GM23338 (cell line): ENCODE measurements around the gene IGFBP7. TPM values are rescaled to one million over a fixed set of nuclear protein-coding genes. Genes with fewer than 3 reads are reported as not detected.

Experiments
- ATAC-seq: fragments of 200-7000 bp; cut with Tn5 transposase; 3 replicates; pipeline ENCODE4 v1.9.1; 2020
- DNase-seq: peaks from one replicate; pipeline ENCODE4 v3.0.0-alpha.2; 2015; ENCODE audit warnings: low spot score
- H2AFZ ChIP-seq: fragments of 200-600 bp; sonication (generic); 2 replicates; pipeline ENCODE4 v1.8.0; 2016; ENCODE audit warnings: antibody characterized with exemption, mild to moderate bottlenecking, moderate library complexity
- H3F3A ChIP-seq: fragments of 200-600 bp; sonication (generic); replicated peaks from 2 replicates; pipeline ENCODE4 v1.8.0; 2017; ENCODE audit warnings: antibody characterized with exemption, mixed run types, low read depth
- H3K27ac ChIP-seq: fragments of 200-600 bp; sonication (generic); 2 replicates; pipeline ENCODE4 v1.6.1; 2016; ENCODE audit warnings: low read depth
- H3K27me3 ChIP-seq: fragments of 200-600 bp; sonication (generic); 2 replicates; pipeline ENCODE4 v1.8.0; 2016; ENCODE audit warnings: mild to moderate bottlenecking, mixed run types, moderate library complexity; ENCODE audit not compliant: insufficient read depth
- H3K36me3 ChIP-seq: fragments of 200-600 bp; sonication (generic); 2 replicates; pipeline ENCODE4 v1.8.0; 2016; ENCODE audit warnings: mild to moderate bottlenecking; ENCODE audit not compliant: insufficient read depth
- H3K4me1 ChIP-seq: fragments of 200-600 bp; sonication (generic); 2 replicates; pipeline ENCODE4 v1.8.0; 2016; ENCODE audit warnings: mild to moderate bottlenecking, moderate library complexity; ENCODE audit not compliant: insufficient read depth
- H3K4me2 ChIP-seq: fragments of 200-600 bp; sonication (generic); 2 replicates; pipeline ENCODE4 v1.7.1; 2017; ENCODE audit warnings: mixed run types
- H3K4me3 ChIP-seq: fragments of 200-600 bp; sonication (generic); 2 replicates; pipeline ENCODE4 v1.6.1; 2016; ENCODE audit warnings: mixed run types
- H3K79me2 ChIP-seq: fragments of 200-600 bp; sonication (generic); replicated peaks from 2 replicates; pipeline ENCODE4 v1.8.0; 2017; ENCODE audit warnings: mild to moderate bottlenecking; ENCODE audit not compliant: insufficient read depth
- H3K9me2 ChIP-seq: fragments of 200-600 bp; sonication (generic); 2 replicates; pipeline ENCODE4 v1.8.0; 2017; ENCODE audit not compliant: insufficient read depth
- H4K20me1 ChIP-seq: fragments of 200-600 bp; sonication (generic); replicated peaks from 2 replicates; pipeline ENCODE4 v1.8.0; 2017; ENCODE audit warnings: mild to moderate bottlenecking; ENCODE audit not compliant: insufficient read depth
- H3K27ac Mint-ChIP-seq: 2 replicates; pipeline ENCODE4 v1.8.0; 2020; ENCODE audit warnings: inconsistent platforms, mild to moderate bottlenecking, moderate library complexity, mixed read lengths
- H3K27me3 Mint-ChIP-seq: 3 replicates; pipeline ENCODE4 v1.8.0; 2022; ENCODE audit warnings: low read depth, mild to moderate bottlenecking, moderate library complexity, mixed read lengths, inconsistent platforms; ENCODE audit not compliant: insufficient read depth, poor library complexity
- H3K36me3 Mint-ChIP-seq: 3 replicates; pipeline ENCODE4 v1.8.0; 2021; ENCODE audit warnings: low read depth, mild to moderate bottlenecking, inconsistent platforms, moderate library complexity, mixed read lengths
- H3K4me1 Mint-ChIP-seq: 3 replicates; pipeline ENCODE4 v1.8.0; 2020; ENCODE audit warnings: mild to moderate bottlenecking, inconsistent platforms, mixed read lengths
- H3K4me3 Mint-ChIP-seq: 3 replicates; pipeline ENCODE4 v1.8.0; 2021; ENCODE audit warnings: moderate library complexity, mild to moderate bottlenecking, inconsistent platforms, mixed read lengths
- H3K9me3 Mint-ChIP-seq: 3 replicates; pipeline ENCODE4 v1.8.0; 2020; ENCODE audit warnings: moderate library complexity, mild to moderate bottlenecking, inconsistent platforms, mixed read lengths
- CREB1 ChIP-seq: fragments of 250-450 bp; sonication (Bioruptor Pico); IDR thresholded peaks from 2 replicates; pipeline ENCODE4 v1.5.0; 2020; ENCODE audit warnings: low read depth, mild to moderate bottlenecking, moderate library complexity
- CTCF ChIP-seq, 2 experiments: fragments of 200-600 bp in 1 of 2; sonication (generic) in 1 of 2; conservative IDR thresholded peaks; 2 replicates each; pipeline versions ENCODE4 v1.5.1 to v1.6.1; 2016 to 2017; ENCODE audit warnings: antibody characterized with exemption in 2 of 2, low read depth in 2 of 2, mild to moderate bottlenecking in 2 of 2, moderate library complexity in 1 of 2
- EZH2 ChIP-seq: fragments of 200-600 bp; sonication (generic); IDR thresholded peaks from one replicate; pipeline ENCODE4 v1.8.0; 2017; ENCODE audit warnings: antibody characterized with exemption, mild to moderate bottlenecking, low read depth; ENCODE audit not compliant: unreplicated experiment
- EZH2phosphoT487 ChIP-seq: fragments of 200-600 bp; sonication (generic); IDR thresholded peaks from one replicate; pipeline ENCODE4 v1.8.1; 2018; ENCODE audit warnings: antibody characterized with exemption; ENCODE audit not compliant: unreplicated experiment
- JUNB ChIP-seq: IDR thresholded peaks from one replicate; pipeline ENCODE4 v1.6.1; 2016; ENCODE audit warnings: antibody characterized with exemption; ENCODE audit not compliant: unreplicated experiment
- POLR2AphosphoS5 ChIP-seq: IDR thresholded peaks from 2 replicates; pipeline ENCODE4 v1.6.1; 2016; ENCODE audit warnings: antibody characterized with exemption, low read depth
- ZNF114 ChIP-seq: fragments of 250-450 bp; sonication (Bioruptor Pico); IDR thresholded peaks from 2 replicates; pipeline ENCODE4 v1.5.0; 2020; ENCODE audit warnings: mild to moderate bottlenecking, moderate library complexity
- polyA plus RNA-seq: library from polyadenylated mRNA; unstranded; fragments of >200 nt; fragmentation: Nextera tagmentation; extraction: Ambion mirVana; gene quantifications from 2 replicates; pipeline ENCODE4 v1.2.1, GENCODE V29; 2016
- total RNA-seq: library from RNA; depleted of rRNA; stranded (reverse); fragments of >200 nt; shearing (Covaris generic); gene quantifications from 2 replicates; pipeline ENCODE4 v1.2.3, GENCODE V29; 2014
- TF ChIP-seq, protein P1 (sequence below): fragments of 250-450 bp; sonication (Bioruptor Pico); IDR thresholded peaks from 2 replicates; pipeline ENCODE4 v1.5.0; 2020; ENCODE audit warnings: mild to moderate bottlenecking, moderate library complexity

IGFBP7 gene
- total and polyA plus RNA-seq, 2 experiments from 2014 or later = 0.49 to 7.9 TPM

GRCh38 chr4:57098415-57098814 lies 11.8 kb downstream of the IGFBP7 start:
- H2AFZ ChIP-seq = no peak overlapping the region
- no peaks in the 10 kb centered on the region for H3K27me3 ChIP-seq
- no peak for ATAC-seq
- H4K20me1 ChIP-seq = no peaks in the 10 kb centered on the region
- H3K36me3 ChIP-seq = no peaks in the 10 kb centered on the region
- no peak overlapping the region for H3K27ac Mint-ChIP-seq
- no peaks in the 10 kb centered on the region; the same call in 2 of the 3 replicates for H3K9me3 Mint-ChIP-seq
- no peak overlapping the region for H3K27ac ChIP-seq
- no peak for DNase-seq
- peaks cover 21% of the 10 kb centered on the region for H3K4me1 ChIP-seq
- H3K4me3 ChIP-seq = no peak overlapping the region
- no peak overlapping the region for H3K4me3 Mint-ChIP-seq
- no peaks in the 10 kb centered on the region for H3K36me3 Mint-ChIP-seq
- no peak for TF ChIP-seq POLR2AphosphoS5
- TF ChIP-seq, protein P1, sequence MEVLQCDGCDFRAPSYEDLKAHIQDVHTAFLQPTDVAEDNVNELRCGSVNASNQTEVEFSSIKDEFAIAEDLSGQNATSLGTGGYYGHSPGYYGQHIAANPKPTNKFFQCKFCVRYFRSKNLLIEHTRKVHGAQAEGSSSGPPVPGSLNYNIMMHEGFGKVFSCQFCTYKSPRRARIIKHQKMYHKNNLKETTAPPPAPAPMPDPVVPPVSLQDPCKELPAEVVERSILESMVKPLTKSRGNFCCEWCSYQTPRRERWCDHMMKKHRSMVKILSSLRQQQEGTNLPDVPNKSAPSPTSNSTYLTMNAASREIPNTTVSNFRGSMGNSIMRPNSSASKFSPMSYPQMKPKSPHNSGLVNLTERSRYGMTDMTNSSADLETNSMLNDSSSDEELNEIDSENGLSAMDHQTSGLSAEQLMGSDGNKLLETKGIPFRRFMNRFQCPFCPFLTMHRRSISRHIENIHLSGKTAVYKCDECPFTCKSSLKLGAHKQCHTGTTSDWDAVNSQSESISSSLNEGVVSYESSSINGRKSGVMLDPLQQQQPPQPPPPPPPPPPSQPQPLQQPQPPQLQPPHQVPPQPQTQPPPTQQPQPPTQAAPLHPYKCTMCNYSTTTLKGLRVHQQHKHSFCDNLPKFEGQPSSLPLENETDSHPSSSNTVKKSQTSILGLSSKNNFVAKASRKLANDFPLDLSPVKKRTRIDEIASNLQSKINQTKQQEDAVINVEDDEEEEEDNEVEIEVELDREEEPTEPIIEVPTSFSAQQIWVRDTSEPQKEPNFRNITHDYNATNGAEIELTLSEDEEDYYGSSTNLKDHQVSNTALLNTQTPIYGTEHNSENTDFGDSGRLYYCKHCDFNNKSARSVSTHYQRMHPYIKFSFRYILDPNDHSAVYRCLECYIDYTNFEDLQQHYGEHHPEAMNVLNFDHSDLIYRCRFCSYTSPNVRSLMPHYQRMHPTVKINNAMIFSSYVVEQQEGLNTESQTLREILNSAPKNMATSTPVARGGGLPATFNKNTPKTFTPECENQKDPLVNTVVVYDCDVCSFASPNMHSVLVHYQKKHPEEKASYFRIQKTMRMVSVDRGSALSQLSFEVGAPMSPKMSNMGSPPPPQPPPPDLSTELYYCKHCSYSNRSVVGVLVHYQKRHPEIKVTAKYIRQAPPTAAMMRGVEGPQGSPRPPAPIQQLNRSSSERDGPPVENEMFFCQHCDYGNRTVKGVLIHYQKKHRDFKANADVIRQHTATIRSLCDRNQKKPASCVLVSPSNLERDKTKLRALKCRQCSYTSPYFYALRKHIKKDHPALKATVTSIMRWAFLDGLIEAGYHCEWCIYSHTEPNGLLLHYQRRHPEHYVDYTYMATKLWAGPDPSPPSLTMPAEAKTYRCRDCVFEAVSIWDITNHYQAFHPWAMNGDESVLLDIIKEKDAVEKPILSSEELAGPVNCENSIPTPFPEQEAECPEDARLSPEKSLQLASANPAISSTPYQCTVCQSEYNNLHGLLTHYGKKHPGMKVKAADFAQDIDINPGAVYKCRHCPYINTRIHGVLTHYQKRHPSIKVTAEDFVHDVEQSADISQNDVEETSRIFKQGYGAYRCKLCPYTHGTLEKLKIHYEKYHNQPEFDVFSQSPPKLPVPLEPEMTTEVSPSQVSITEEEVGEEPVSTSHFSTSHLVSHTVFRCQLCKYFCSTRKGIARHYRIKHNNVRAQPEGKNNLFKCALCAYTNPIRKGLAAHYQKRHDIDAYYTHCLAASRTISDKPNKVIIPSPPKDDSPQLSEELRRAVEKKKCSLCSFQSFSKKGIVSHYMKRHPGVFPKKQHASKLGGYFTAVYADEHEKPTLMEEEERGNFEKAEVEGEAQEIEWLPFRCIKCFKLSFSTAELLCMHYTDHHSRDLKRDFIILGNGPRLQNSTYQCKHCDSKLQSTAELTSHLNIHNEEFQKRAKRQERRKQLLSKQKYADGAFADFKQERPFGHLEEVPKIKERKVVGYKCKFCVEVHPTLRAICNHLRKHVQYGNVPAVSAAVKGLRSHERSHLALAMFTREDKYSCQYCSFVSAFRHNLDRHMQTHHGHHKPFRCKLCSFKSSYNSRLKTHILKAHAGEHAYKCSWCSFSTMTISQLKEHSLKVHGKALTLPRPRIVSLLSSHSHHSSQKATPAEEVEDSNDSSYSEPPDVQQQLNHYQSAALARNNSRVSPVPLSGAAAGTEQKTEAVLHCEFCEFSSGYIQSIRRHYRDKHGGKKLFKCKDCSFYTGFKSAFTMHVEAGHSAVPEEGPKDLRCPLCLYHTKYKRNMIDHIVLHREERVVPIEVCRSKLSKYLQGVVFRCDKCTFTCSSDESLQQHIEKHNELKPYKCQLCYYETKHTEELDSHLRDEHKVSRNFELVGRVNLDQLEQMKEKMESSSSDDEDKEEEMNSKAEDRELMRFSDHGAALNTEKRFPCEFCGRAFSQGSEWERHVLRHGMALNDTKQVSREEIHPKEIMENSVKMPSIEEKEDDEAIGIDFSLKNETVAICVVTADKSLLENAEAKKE (CRISPR knock-in tag) = no peak
- TF ChIP-seq JUNB = no peak
- no peak for TF ChIP-seq CREB1 (CRISPR knock-in tag)
- TF ChIP-seq ZNF114 (CRISPR knock-in tag) = no peak
- no peak for TF ChIP-seq EZH2
- TF ChIP-seq EZH2phosphoT487 = no peak
- TF ChIP-seq CTCF (conservative IDR thresholded peaks at IDR 0.05; ENCODE audit: low read depth in 2 of 2) = no peak
- peaks cover 14% of the 10 kb centered on the region for H3K4me1 Mint-ChIP-seq
- no peaks in the 10 kb centered on the region for H3F3A ChIP-seq
- H3K79me2 ChIP-seq = no peaks in the 10 kb centered on the region
- no peaks in the 10 kb centered on the region for H3K27me3 Mint-ChIP-seq
- no peaks in the 10 kb centered on the region for H3K9me2 ChIP-seq
- no peak overlapping the region for H3K4me2 ChIP-seq
